ENCODE data around the gene ZSCAN12. TPM values are rescaled to one million over a fixed set of nuclear protein-coding genes. Genes with fewer than 3 reads are reported as not detected.

Gene ZSCAN12
- total RNA-seq, 1 donor from 2014 or later = 16.6 TPM

DNA sequence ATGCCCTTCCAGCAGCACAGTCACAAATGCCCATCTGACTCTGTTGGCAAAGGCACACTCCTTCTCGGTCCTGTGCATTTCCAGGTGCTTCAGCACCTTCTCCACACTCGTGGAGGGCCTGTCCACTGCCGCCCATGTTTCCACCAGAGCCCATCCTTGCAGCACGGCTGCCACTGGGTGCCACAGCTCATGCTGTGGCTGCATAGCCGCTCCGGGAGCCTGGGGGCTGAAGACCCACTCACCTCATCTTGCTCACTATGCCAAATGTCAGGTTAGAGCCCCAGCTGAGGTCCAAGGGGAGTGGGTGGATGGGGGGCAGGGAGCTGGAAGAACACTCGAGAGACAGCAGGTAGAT, 42.9 kb downstream of the ZSCAN12 start:
- H3K4me1 Mint-ChIP-seq = peaks cover 19% of the 10 kb centered on the region
- H3K27ac Mint-ChIP-seq (ENCODE audit: unreplicated experiment) = no peak overlapping the region
- TF ChIP-seq, protein P1, sequence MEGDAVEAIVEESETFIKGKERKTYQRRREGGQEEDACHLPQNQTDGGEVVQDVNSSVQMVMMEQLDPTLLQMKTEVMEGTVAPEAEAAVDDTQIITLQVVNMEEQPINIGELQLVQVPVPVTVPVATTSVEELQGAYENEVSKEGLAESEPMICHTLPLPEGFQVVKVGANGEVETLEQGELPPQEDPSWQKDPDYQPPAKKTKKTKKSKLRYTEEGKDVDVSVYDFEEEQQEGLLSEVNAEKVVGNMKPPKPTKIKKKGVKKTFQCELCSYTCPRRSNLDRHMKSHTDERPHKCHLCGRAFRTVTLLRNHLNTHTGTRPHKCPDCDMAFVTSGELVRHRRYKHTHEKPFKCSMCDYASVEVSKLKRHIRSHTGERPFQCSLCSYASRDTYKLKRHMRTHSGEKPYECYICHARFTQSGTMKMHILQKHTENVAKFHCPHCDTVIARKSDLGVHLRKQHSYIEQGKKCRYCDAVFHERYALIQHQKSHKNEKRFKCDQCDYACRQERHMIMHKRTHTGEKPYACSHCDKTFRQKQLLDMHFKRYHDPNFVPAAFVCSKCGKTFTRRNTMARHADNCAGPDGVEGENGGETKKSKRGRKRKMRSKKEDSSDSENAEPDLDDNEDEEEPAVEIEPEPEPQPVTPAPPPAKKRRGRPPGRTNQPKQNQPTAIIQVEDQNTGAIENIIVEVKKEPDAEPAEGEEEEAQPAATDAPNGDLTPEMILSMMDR (conservative IDR thresholded peaks at IDR 0.05) = no peak
- DNase-seq (ENCODE audit: low read depth, low spot score) = no peak
- H3K27me3 Mint-ChIP-seq (ENCODE audit: low read depth) = no peaks in the 10 kb centered on the region
- peaks cover 11% of the 10 kb centered on the region for H3K36me3 Mint-ChIP-seq (ENCODE audit: low read depth)
- H3K9me3 Mint-ChIP-seq = peaks cover 3% of the 10 kb centered on the region
- H3K4me3 Mint-ChIP-seq = no peak overlapping the region

DNA sequence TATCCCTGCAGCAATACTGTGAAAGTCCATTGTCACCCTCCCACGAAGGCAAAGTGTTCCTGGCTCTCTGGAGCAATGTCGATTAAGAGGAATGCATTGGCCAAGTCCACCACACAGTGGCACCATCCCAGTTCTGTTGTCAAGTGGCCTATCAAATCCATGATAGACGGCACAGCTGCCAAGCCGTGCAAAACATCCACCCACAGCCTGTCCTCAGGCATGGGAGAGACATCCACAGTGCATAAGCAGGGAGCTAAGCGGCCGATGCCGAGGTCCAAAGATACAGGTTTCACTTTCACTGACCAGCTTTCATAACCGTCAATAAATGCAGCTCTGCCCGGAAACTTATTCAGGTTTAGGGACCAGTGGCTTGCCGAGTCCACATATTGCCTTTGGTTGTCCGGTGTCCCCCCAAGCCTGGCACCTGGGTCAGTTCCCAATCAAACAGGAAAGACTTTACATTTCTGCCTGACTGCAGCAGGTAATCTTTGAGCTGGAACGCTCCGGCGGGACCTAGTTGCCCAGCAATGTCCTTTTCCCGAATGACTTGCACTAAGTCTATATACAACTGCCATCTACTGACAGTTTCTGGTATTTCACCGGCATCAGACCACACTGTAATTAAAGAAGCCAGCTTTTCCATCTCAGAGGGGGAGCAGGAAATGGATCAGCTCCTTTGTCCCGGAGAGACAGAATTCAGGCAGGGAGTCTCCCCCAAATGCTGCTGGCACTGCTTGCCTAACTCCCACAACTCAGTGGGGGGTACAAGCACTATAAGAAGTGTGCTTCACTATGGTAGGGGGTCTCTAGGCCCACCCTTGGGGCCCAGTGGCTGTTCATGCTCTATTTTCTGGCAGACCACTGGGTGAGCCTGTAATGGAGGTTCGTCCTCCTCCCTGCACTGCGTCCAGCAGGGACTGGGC, 43.5 kb downstream of the ZSCAN12 start:
- TF ChIP-seq, protein P1 (conservative IDR thresholded peaks at IDR 0.05) = peak; percentile 78
- peak overlapping the region; percentile 94 for H3K4me3 Mint-ChIP-seq
- DNase-seq (ENCODE audit: low read depth, low spot score) = peak; percentile 71
- H3K36me3 Mint-ChIP-seq (ENCODE audit: low read depth) = peaks cover 11% of the 10 kb centered on the region
- no peaks in the 10 kb centered on the region for H3K27me3 Mint-ChIP-seq (ENCODE audit: low read depth)
- H3K4me1 Mint-ChIP-seq = peaks cover 26% of the 10 kb centered on the region
- peak overlapping the region; percentile 36 for H3K27ac Mint-ChIP-seq (ENCODE audit: unreplicated experiment)
- H3K9me3 Mint-ChIP-seq = peaks cover 3% of the 10 kb centered on the region

DNA sequence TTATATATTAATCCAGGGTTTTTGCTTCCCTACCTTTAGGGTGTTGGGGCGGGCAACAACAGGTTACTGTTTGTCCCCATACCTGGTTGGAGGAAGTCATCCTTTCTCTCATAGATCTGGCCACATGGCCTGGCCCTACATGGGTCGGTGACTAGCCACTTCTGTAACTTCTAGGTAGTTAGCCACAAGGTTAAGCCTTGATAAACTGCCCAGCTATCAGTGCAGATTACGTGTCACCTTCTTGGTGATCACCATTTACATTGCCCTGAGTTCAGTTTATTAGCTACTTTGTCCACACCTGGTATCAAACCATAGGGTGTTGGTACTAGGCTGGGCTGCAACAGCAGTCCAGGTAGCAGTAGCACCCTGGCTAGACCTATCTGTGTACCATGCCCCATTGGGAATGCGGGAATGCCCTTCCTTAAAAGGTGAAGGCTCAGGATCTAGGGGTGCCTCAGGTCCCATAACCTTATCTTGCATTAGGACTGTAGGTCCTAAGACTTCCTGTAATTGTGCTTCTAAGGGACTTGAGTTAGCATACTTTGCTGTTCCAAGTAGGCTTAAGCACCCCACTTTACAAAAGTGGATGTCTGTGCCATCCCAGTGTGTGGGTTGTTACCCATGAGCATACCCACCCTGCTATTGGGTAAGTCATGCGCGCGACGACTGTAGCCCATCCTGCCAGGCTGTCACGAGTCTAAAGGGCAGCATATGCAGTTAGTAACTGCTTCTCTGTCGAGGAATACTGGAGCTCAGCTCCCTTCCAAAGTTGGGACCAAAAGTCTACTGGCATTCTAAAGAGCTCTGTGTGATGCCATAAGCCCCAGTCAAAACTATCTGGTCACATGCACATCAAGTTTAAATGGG, 44.6 kb downstream of the ZSCAN12 start:
- H3K36me3 Mint-ChIP-seq (ENCODE audit: low read depth) = peaks cover 11% of the 10 kb centered on the region
- no peaks in the 10 kb centered on the region for H3K27me3 Mint-ChIP-seq (ENCODE audit: low read depth)
- peaks cover 3% of the 10 kb centered on the region for H3K9me3 Mint-ChIP-seq
- H3K4me1 Mint-ChIP-seq = peaks cover 37% of the 10 kb centered on the region
- H3K4me3 Mint-ChIP-seq = peak overlapping the region; percentile 94
- no peak overlapping the region for H3K27ac Mint-ChIP-seq (ENCODE audit: unreplicated experiment)
- no peak for DNase-seq (ENCODE audit: low read depth, low spot score)
- TF ChIP-seq, protein P1 (conservative IDR thresholded peaks at IDR 0.05) = no peak

DNA sequence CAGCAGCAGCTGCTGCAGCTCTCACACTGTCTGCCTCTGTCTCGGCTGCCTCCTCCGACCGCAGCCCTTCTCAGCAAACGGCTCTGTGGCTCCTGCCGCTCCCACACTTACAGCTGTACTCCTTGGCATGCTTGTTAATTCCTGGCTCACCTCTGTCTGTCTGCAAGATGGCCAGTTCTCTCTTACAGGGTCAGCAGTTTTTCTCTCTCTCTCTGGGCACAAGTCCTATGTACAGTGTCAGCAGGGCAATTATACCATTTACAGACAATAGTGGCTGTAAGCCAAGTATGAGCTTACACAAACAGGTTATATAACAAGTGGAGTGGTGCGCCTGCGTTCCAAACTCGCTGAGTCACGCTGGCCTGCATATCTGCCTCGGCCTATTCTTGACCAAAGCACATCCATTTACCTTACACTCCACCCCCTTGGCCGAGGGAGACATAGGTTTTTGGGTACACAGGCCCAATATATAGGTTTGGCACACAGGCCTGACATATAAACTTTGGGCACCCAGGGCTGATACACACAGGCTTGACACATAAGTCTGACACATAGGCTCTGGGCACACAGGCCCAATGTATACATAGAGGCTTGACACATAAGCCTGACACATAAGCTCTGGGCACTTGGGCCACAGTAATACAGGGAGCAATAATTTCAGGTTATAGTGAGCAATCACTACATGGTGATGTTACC, 45.4 kb downstream of the ZSCAN12 start:
- H3K4me1 Mint-ChIP-seq = peaks cover 43% of the 10 kb centered on the region

More for the DNA sequence above, 45.4 kb downstream of the ZSCAN12 start:
- DNase-seq (ENCODE audit: low read depth, low spot score) = no peak
- peaks cover 3% of the 10 kb centered on the region for H3K9me3 Mint-ChIP-seq
- H3K27ac Mint-ChIP-seq (ENCODE audit: unreplicated experiment) = no peak overlapping the region
- peaks cover 4% of the 10 kb centered on the region for H3K27me3 Mint-ChIP-seq (ENCODE audit: low read depth)
- H3K4me3 Mint-ChIP-seq = peak overlapping the region; percentile 56
- H3K36me3 Mint-ChIP-seq (ENCODE audit: low read depth) = peaks cover 11% of the 10 kb centered on the region
- TF ChIP-seq, protein P1 (conservative IDR thresholded peaks at IDR 0.05) = no peak

All from neural crest cell (in vitro differentiated cells).